HepG2 (cell line): Measurements from ENCODE around the gene IGSF21. TPM values are rescaled to one million over a fixed set of nuclear protein-coding genes. Genes with fewer than 3 reads are reported as not detected.

ENCODE experiments used
- ATAC-seq: fragments of 200-7000 bp; cut with Tn5 transposase; 3 replicates; pipeline ENCODE4 v1.9.1; 2020; ENCODE audit warnings: mild to moderate bottlenecking, moderate library complexity
- BruUV-seq: library from RNA; stranded (reverse); fragments of 400-500 nt; replicated peaks from 2 replicates; lab custom pipeline; 2021; lab: Mats Ljungman, UMichigan
- CTCF ChIA-PET: fragments of 300-600 bp; formaldehyde crosslinking; extraction: SDS; loops from one replicate; lab custom pipeline; 2021; ENCODE audit warnings: low total read pairs, inconsistent platforms, low intra/inter-chr PET ratio; lab: Yijun Ruan, JAX
- POLR2A ChIA-PET: fragments of 350-600 bp; sonication (Branson Sonifier 250); formaldehyde crosslinking; loops from one replicate; lab custom pipeline; 2020; ENCODE audit warnings: antibody characterized with exemption, inconsistent platforms; lab: Yijun Ruan, JAX
- DNase-seq: peaks from one replicate; pipeline ENCODE4 v3.0.0-alpha.2; 2015; ENCODE audit warnings: low spot score
- FAIRE-seq: peaks from 3 replicates; lab custom pipeline; 2011; peaks lifted over from hg19 to GRCh38; lab: Jason Lieb, UNC
- H2AFZ ChIP-seq: one replicate; pipeline ENCODE4 v1.6.1; 2011; ENCODE audit warnings: low read length, inconsistent platforms
- H3K27ac ChIP-seq: fragments of 300-600 bp; 3 replicates; pipeline ENCODE4 v1.8.0; 2011; ENCODE audit warnings: mixed run types, mild to moderate bottlenecking, mixed read lengths, low read length, inconsistent platforms; ENCODE audit not compliant: insufficient read depth; ENCODE audit errors: extremely low read length
- H3K27me3 ChIP-seq, 2 experiments: fragments of 200-600 bp in 1 of 2; 2 replicates in 1 of 2; 3 replicates in 1 of 2; pipeline versions ENCODE4 v1.6.0 to v1.8.0; 2011; ENCODE audit warnings: low read length in 2 of 2, mild to moderate bottlenecking in 2 of 2, moderate library complexity in 2 of 2, inconsistent platforms in 1 of 2; ENCODE audit not compliant: insufficient read depth in 2 of 2, control insufficient read depth in 1 of 2
- H3K36me3 ChIP-seq, 2 experiments: fragments of 200-600 bp in 1 of 2; replicated peaks in 1 of 2; 2 replicates in 1 of 2; 3 replicates in 1 of 2; pipeline versions ENCODE4 v1.5.1 to v1.8.0; 2011; ENCODE audit warnings: low read length in 2 of 2, inconsistent platforms in 1 of 2; ENCODE audit not compliant: insufficient read depth in 2 of 2, control insufficient read depth in 1 of 2
- H3K4me1 ChIP-seq: 2 replicates; pipeline ENCODE4 v1.5.1; 2012; ENCODE audit warnings: low read length, inconsistent platforms; ENCODE audit not compliant: insufficient read depth
- H3K4me2 ChIP-seq: 2 replicates; pipeline ENCODE4 v1.6.0; 2011; ENCODE audit warnings: low read depth, low read length, inconsistent platforms
- H3K4me3 ChIP-seq, 3 experiments: fragments of 200-600 bp in 1 of 3; sonication (generic), shearing (Covaris generic) in 1 of 3; replicated peaks in 1 of 3; 2 replicates each; pipeline ENCODE4 v1.5.1; 2011 to 2016; ENCODE audit warnings: low read length in 3 of 3, inconsistent platforms in 2 of 3, low read depth in 2 of 3, mild to moderate bottlenecking in 2 of 3, control low read depth in 1 of 3, mixed read lengths in 1 of 3; ENCODE audit not compliant: insufficient read depth in 1 of 3
- H3K79me2 ChIP-seq: one replicate; pipeline ENCODE4 v1.6.1; 2011; ENCODE audit warnings: low read length, inconsistent platforms; ENCODE audit not compliant: insufficient read depth
- H3K9ac ChIP-seq: 2 replicates; pipeline ENCODE4 v1.6.0; 2011; ENCODE audit warnings: mild to moderate bottlenecking, low read depth, low read length, inconsistent platforms; ENCODE audit not compliant: insufficient read depth
- H3K9me3 ChIP-seq: 2 replicates; pipeline ENCODE4 v1.5.1; 2012; ENCODE audit warnings: mild to moderate bottlenecking, low read length
- H4K20me1 ChIP-seq: 2 replicates; pipeline ENCODE4 v1.6.0; 2011; ENCODE audit warnings: inconsistent platforms, mild to moderate bottlenecking, low read length, moderate library complexity; ENCODE audit not compliant: insufficient read depth
- CREB1 ChIP-seq, 2 experiments: fragments of 450-650 bp in 1 of 2; IDR thresholded peaks; 2 replicates each; pipeline ENCODE4 v1.6.1; 2016 to 2017; ENCODE audit warnings: control low read depth in 1 of 2, mild to moderate bottlenecking in 1 of 2, missing compliant biosample characterization in 1 of 2, missing genetic modification characterization in 1 of 2
- MBD4 ChIP-seq: IDR thresholded peaks from 2 replicates; pipeline ENCODE4 v1.6.1; 2012; ENCODE audit warnings: low read length, inconsistent platforms, borderline replicate concordance
- NR2F6 ChIP-seq, 2 experiments: IDR thresholded peaks; 2 replicates each; pipeline ENCODE4 v1.6.1; 2016; ENCODE audit warnings: antibody characterized with exemption in 1 of 2, mild to moderate bottlenecking in 1 of 2
- PCBP2 ChIP-seq: fragments of 200-400 bp; formaldehyde crosslinking; optimal IDR thresholded peaks from 2 replicates; pipeline ENCODE3; 2018; ENCODE audit warnings: low read length, low read depth; ENCODE audit not compliant: poor library complexity, severe bottlenecking
- SMAD3 ChIP-seq: sonication (generic); formaldehyde crosslinking; IDR thresholded peaks from 2 replicates; pipeline ENCODE4 v1.4.0; 2020; ENCODE audit warnings: missing genetic modification reagents
- ZNF768 ChIP-seq: sonication (generic); formaldehyde crosslinking; IDR thresholded peaks from 2 replicates; pipeline ENCODE4 v1.4.0; 2020; ENCODE audit warnings: missing genetic modification reagents
- WGBS: methylation state at CpG from one replicate; pipeline ENCODE4 v1.1.6; 2017; ENCODE audit warnings: low lambda C conversion rate; 5-methylcytosine and 5-hydroxymethylcytosine counted together
- in situ Hi-C: cut with HindIII; loops from 2 replicates; pipeline ENCODE4 v1.10.0; 2017; ENCODE audit warnings: low pct_unique_long_range_greater_than_20kb; ENCODE audit not compliant: extremely low pct_ligation_motif_present
- intact Hi-C: fragments of 100-400 bp; cut with micrococcal nuclease; formaldehyde crosslinking; loops from one replicate; pipeline ENCODE4 v1.10.0; 2022; ENCODE audit not compliant: unreplicated experiment
- polyA plus RNA-seq, 8 experiments: library from polyadenylated mRNA; depleted of rRNA in 3 of 8; stranded (reverse) in 7 of 8; unstranded in 1 of 8; fragments of >200 nt; fragmentation: Illumina TruSeq in 4 of 8; extraction: Trizol in 4 of 8; gene quantifications; 2 replicates each; pipeline versions ENCODE4 v1.2.1 to v1.2.3, GENCODE V29; 2011 to 2016; ENCODE audit warnings: low read depth in 4 of 8, missing spikeins in 1 of 8, mixed read lengths in 1 of 8; ENCODE audit not compliant: insufficient read depth in 1 of 8
- total RNA-seq, 5 experiments: library from RNA; depleted of rRNA; stranded (reverse); fragments of >200 nt; fragmentation: Illumina TruSeq; extraction: Trizol; gene quantifications; 2 replicates each; pipeline ENCODE4 v1.2.3, GENCODE V29; 2016; ENCODE audit warnings: low read depth in 1 of 5
- TF ChIP-seq, protein P1 (sequence below): sonication (generic); formaldehyde crosslinking; IDR thresholded peaks from 2 replicates; pipeline ENCODE4 v1.5.1; 2020; ENCODE audit warnings: missing genetic modification reagents, mild to moderate bottlenecking, borderline replicate concordance

IGSF21 gene
- total and polyA plus RNA-seq, 2 of the 13 experiments (the other 11 are each of a cell fraction or from before 2014, with no cell fraction given): not detected

- peak; percentile 72 for TF ChIP-seq CREB1 (IDR thresholded peaks at IDR 0.05)
- no peak for TF ChIP-seq CREB1 (CRISPR knock-in tag; IDR thresholded peaks at IDR 0.05)
- peak; percentile 58 for TF ChIP-seq NR2F6 (IDR thresholded peaks at IDR 0.05)
- TF ChIP-seq NR2F6 (CRISPR knock-in tag; IDR thresholded peaks at IDR 0.05): no peak
- TF ChIP-seq SMAD3 (CRISPR knock-in tag): no peak
- TF ChIP-seq, all 625 proteins: peak for 2
- H2AFZ ChIP-seq: no peak overlapping the region
- ATAC-seq: no peak
- H3K4me1 ChIP-seq: peaks cover 32% of the 10 kb centered on the region
- ChIA-PET CTCF (no interaction called here), POLR2A (no interaction called here)
- intact Hi-C loops (no loop called here), in situ Hi-C loops (no loop called here)
- no peak overlapping the region for H3K9ac ChIP-seq
- no peaks in the 10 kb centered on the region for H4K20me1 ChIP-seq
- no peaks in the 10 kb centered on the region for H3K36me3 ChIP-seq
- WGBS: 100% methylated on average over 2 of the region's 2 CpGs
- no peak for DNase-seq
- no peaks in the 10 kb centered on the region for H3K9me3 ChIP-seq
- BruUV-seq: no TSS peak
- no peak overlapping the region for H3K4me3 ChIP-seq
- no peaks in the 10 kb centered on the region for H3K79me2 ChIP-seq
- H3K27ac ChIP-seq: no peak overlapping the region
- FAIRE-seq: no peak
- H3K4me2 ChIP-seq: no peak overlapping the region
- H3K27me3 ChIP-seq: no peaks in the 10 kb centered on the region
Measured at GRCh38 chr1:18132022-18132710, 24.6 kb downstream of the IGSF21 start.

DNA sequence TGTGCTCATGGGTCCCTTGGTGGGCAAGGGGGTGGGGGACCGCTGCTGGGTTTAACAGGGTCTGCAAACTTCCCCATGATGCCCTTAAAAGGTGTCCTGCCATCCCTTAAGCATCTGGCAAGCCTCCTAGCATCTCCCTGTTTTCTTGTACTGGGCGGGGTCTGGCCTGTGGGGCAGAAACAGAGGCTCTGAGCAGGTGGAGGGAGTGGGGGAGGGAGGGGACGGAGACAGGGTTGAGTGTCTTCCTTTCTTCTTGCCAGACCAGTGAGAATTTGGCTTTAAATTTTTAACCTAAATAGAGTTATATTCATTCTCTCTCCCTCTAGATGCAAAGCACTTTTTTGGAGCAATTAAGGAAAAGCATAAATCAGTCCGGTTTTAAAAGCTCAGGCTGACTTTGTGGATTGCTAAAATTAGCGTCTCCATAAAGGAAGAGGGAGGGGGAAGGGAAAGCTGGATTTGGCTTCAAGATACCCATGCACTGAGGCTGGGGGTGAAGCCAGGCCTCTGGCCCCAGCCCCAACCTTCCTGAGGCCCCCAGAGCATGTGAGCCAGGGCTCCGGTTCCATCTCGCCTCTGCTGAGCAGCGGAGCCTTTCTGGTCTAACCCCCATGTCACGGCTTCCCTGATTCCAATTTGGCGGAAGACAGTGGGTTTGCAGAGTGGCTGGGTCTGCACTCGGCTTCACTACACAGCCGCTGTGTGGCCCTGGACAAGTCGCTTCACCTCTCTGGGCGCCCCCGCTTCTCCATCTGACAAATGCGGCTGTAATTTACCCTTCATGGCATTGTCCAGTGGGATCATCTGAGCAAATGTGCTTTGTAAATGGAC lies 25.3 kb downstream of the IGSF21 start:
- H3K4me2 ChIP-seq: no peak overlapping the region
- peaks cover 24% of the 10 kb centered on the region for H3K4me1 ChIP-seq
- no peaks in the 10 kb centered on the region for H3K79me2 ChIP-seq
- H3K27me3 ChIP-seq: no peaks in the 10 kb centered on the region
- H3K36me3 ChIP-seq: no peaks in the 10 kb centered on the region
- BruUV-seq: no TSS peak
- FAIRE-seq: no peak
- ChIA-PET CTCF (no interaction called here), POLR2A (no interaction called here)
- 58% methylated on average over 9 of the region's 16 CpGs for WGBS
- DNase-seq: no peak
- TF ChIP-seq MBD4: no peak
- peak; percentile 90 for TF ChIP-seq ZNF768 (CRISPR knock-in tag)
- no peak for TF ChIP-seq PCBP2
- TF ChIP-seq, protein P1, sequence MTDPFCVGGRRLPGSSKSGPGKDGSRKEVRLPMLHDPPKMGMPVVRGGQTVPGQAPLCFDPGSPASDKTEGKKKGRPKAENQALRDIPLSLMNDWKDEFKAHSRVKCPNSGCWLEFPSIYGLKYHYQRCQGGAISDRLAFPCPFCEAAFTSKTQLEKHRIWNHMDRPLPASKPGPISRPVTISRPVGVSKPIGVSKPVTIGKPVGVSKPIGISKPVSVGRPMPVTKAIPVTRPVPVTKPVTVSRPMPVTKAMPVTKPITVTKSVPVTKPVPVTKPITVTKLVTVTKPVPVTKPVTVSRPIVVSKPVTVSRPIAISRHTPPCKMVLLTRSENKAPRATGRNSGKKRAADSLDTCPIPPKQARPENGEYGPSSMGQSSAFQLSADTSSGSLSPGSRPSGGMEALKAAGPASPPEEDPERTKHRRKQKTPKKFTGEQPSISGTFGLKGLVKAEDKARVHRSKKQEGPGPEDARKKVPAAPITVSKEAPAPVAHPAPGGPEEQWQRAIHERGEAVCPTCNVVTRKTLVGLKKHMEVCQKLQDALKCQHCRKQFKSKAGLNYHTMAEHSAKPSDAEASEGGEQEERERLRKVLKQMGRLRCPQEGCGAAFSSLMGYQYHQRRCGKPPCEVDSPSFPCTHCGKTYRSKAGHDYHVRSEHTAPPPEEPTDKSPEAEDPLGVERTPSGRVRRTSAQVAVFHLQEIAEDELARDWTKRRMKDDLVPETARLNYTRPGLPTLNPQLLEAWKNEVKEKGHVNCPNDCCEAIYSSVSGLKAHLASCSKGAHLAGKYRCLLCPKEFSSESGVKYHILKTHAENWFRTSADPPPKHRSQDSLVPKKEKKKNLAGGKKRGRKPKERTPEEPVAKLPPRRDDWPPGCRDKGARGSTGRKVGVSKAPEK (CRISPR knock-in tag): no peak
- in situ Hi-C loops: no loop called here
- no peak overlapping the region for H2AFZ ChIP-seq
- no peak overlapping the region for H3K27ac ChIP-seq
- ATAC-seq: no peak
- H3K9me3 ChIP-seq: no peaks in the 10 kb centered on the region
- no peak overlapping the region for H3K4me3 ChIP-seq
- H3K9ac ChIP-seq: no peak overlapping the region
- intact Hi-C loops: no loop called here
- H4K20me1 ChIP-seq: no peaks in the 10 kb centered on the region
